CD4-positive, alpha-beta T cell (primary cell): Measurements from ENCODE around the gene SHISA7. TPM values are rescaled to one million over a fixed set of nuclear protein-coding genes. Genes with fewer than 3 reads are reported as not detected.

Experiments used
- ATAC-seq: fragments of 200-7000 bp; cut with Tn5 transposase; one replicate; pipeline ENCODE4 v1.10.0; 2022; ENCODE audit warnings: mild to moderate bottlenecking; ENCODE audit not compliant: poor library complexity
- CTCF ChIA-PET: fragments of 350-600 bp; sonication (Branson Sonifier 250); formaldehyde crosslinking; loops from one replicate; lab custom pipeline; 2021; ENCODE audit warnings: antibody characterized with exemption, inconsistent platforms; lab: Charles Lee
- POLR2A ChIA-PET: fragments of 350-600 bp; sonication (Branson Sonifier 250); formaldehyde crosslinking; loops from one replicate; lab custom pipeline; 2021; ENCODE audit warnings: antibody characterized with exemption, inconsistent platforms; lab: Charles Lee
- DNase-seq, 14 experiments: peaks; one replicate each; pipeline ENCODE4 v3.0.0-alpha.2; 2013 to 2020; ENCODE audit warnings: mixed read lengths in 2 of 14
- H3K27ac ChIP-seq, 2 donors: one replicate each; pipeline versions ENCODE4 v1.5.1 to v1.7.0; 2013; ENCODE audit warnings: low read length in 2 of 2, low read depth in 1 of 2, mild to moderate bottlenecking in 1 of 2
- H3K27me3 ChIP-seq, 2 experiments: 1 replicate in 1 of 2; 2 replicates in 1 of 2; pipeline versions ENCODE4 v1.6.1 to v1.7.0; 2013; ENCODE audit warnings: low read length in 2 of 2, control low read depth in 1 of 2, mild to moderate bottlenecking in 1 of 2, moderate library complexity in 1 of 2; ENCODE audit not compliant: insufficient read depth in 2 of 2, control insufficient read depth in 1 of 2
- H3K36me3 ChIP-seq: one replicate; pipeline ENCODE4 v1.6.1; 2013; ENCODE audit warnings: low read length, control low read depth; ENCODE audit not compliant: insufficient read depth
- H3K4me1 ChIP-seq: one replicate; pipeline ENCODE4 v1.6.1; 2013; ENCODE audit warnings: low read length, control low read depth; ENCODE audit not compliant: insufficient read depth
- H3K4me3 ChIP-seq: one replicate; pipeline ENCODE4 v1.5.1; 2013; ENCODE audit warnings: mild to moderate bottlenecking, low read length, moderate library complexity
- H3K9me3 ChIP-seq, 2 experiments: 1 replicate in 1 of 2; 2 replicates in 1 of 2; pipeline versions ENCODE4 v1.6.1 to v1.7.0; 2013; ENCODE audit warnings: low read length in 2 of 2, mild to moderate bottlenecking in 2 of 2, control low read depth in 1 of 2, moderate library complexity in 1 of 2; ENCODE audit not compliant: control insufficient read depth in 1 of 2, insufficient read depth in 1 of 2
- H3K27ac Mint-ChIP-seq: one replicate; pipeline ENCODE4 v1.8.0; 2020; ENCODE audit warnings: mixed read lengths
- H3K27me3 Mint-ChIP-seq: one replicate; pipeline ENCODE4 v1.8.0; 2021; ENCODE audit warnings: mixed read lengths
- H3K36me3 Mint-ChIP-seq: one replicate; pipeline ENCODE4 v1.8.0; 2021; ENCODE audit warnings: low read depth, mixed read lengths
- H3K4me1 Mint-ChIP-seq: one replicate; pipeline ENCODE4 v1.8.0; 2021; ENCODE audit warnings: low read depth, mixed read lengths
- H3K4me3 Mint-ChIP-seq: one replicate; pipeline ENCODE4 v1.8.0; 2020; ENCODE audit warnings: mild to moderate bottlenecking, mixed read lengths
- H3K9me3 Mint-ChIP-seq: one replicate; pipeline ENCODE4 v1.8.0; 2020; ENCODE audit warnings: mixed read lengths
- CTCF ChIP-seq: fragments of 200-600 bp; IDR thresholded peaks from one replicate; pipeline ENCODE4 v1.8.0; 2022; ENCODE audit warnings: antibody characterized with exemption, mild to moderate bottlenecking
- intact Hi-C, 2 experiments: fragments of 100-400 bp; cut with DNase I in 1 of 2; cut with micrococcal nuclease in 1 of 2; formaldehyde crosslinking; loops; one replicate each; pipeline versions ENCODE4 v1.15.1 to v1.9.0; 2023 to 2025; cut with DNase I, micrococcal nuclease
- total RNA-seq, 174 experiments: library from RNA in 2 of 174; stranded (reverse) in 2 of 174; gene quantifications; one replicate each; pipeline ENCODE4 v1.2.3 and lab custom pipeline; 2021 to 2026

SHISA7 gene
- total RNA-seq, 2 experiments from 2014 or later: not detected

GRCh38 chr19:55443824-55444480, 852 bp upstream of the SHISA7 start:
- no peaks in the 10 kb centered on the region for H3K36me3 ChIP-seq
- H3K27me3 ChIP-seq: peaks cover 53 to 70% of the 10 kb centered on the region in 2 experiments
- H3K4me1 ChIP-seq: peaks cover 28% of the 10 kb centered on the region
- DNase-seq (no peak), ATAC-seq (no peak)
- H3K27me3 Mint-ChIP-seq: peaks cover 65% of the 10 kb centered on the region
- TF ChIP-seq CTCF: no peak
- no peak overlapping the region for H3K27ac Mint-ChIP-seq
- H3K4me3 ChIP-seq: no peak overlapping the region
- no peaks in the 10 kb centered on the region for H3K36me3 Mint-ChIP-seq
- H3K4me1 Mint-ChIP-seq: peaks cover 33% of the 10 kb centered on the region
- no peaks in the 10 kb centered on the region for H3K9me3 Mint-ChIP-seq
- peaks cover 0 to 23% of the 10 kb centered on the region in 2 experiments for H3K9me3 ChIP-seq
- H3K27ac ChIP-seq: no peak overlapping the region
- intact Hi-C loops: no loop called here
- CTCF ChIA-PET: interaction anchor here (1.0 kb wide), 1 partner anchor 60 kb away, joined by 3 read pairs; no protein-coding TSS in a partner anchor
- POLR2A ChIA-PET: no interaction called here
- H3K4me3 Mint-ChIP-seq: no peak overlapping the region

- no peak overlapping the region for H3K27ac ChIP-seq
- TF ChIP-seq CTCF: no peak
- H3K36me3 Mint-ChIP-seq: no peaks in the 10 kb centered on the region
- H3K9me3 Mint-ChIP-seq: no peaks in the 10 kb centered on the region
- H3K4me1 ChIP-seq: peaks cover 28% of the 10 kb centered on the region
- peaks cover 33% of the 10 kb centered on the region for H3K4me1 Mint-ChIP-seq
- H3K4me3 ChIP-seq: no peak overlapping the region
- H3K27ac Mint-ChIP-seq: no peak overlapping the region
- H3K4me3 Mint-ChIP-seq: no peak overlapping the region
- H3K9me3 ChIP-seq: peaks cover 0 to 34% of the 10 kb centered on the region in 2 experiments
- POLR2A ChIA-PET: no interaction called here
- DNase-seq (peak in 3 of 14 experiments; percentile 19 to 62 (median 53)), ATAC-seq (peak; percentile 70)
- CTCF ChIA-PET: no interaction called here
- H3K27me3 ChIP-seq: peaks cover 63 to 83% of the 10 kb centered on the region in 2 experiments
- no peaks in the 10 kb centered on the region for H3K36me3 ChIP-seq
- intact Hi-C loops: no loop called here
- peaks cover 76% of the 10 kb centered on the region for H3K27me3 Mint-ChIP-seq
Measured at GRCh38 chr19:55442372-55442961, 633 bp downstream of the SHISA7 start.

- H3K36me3 ChIP-seq: no peaks in the 10 kb centered on the region
- Mint-ChIP-seq H3K4me1 (peaks cover 33% of the 10 kb centered on the region), H3K4me3 (peak overlapping the region; percentile 22), H3K36me3 (no peaks in the 10 kb centered on the region), H3K9me3 (no peaks in the 10 kb centered on the region), H3K27ac (no peak overlapping the region), H3K27me3 (peaks cover 82% of the 10 kb centered on the region)
- ChIA-PET CTCF (no interaction called here), POLR2A (no interaction called here)
- H3K27ac ChIP-seq: no peak overlapping the region
- no peak overlapping the region for H3K4me3 ChIP-seq
- no peak for TF ChIP-seq CTCF
- H3K4me1 ChIP-seq: peaks cover 28% of the 10 kb centered on the region
- peaks cover 66 to 85% of the 10 kb centered on the region in 2 experiments for H3K27me3 ChIP-seq
- DNase-seq (no peak), ATAC-seq (no peak)
- intact Hi-C loops: no loop called here
- peaks cover 0 to 34% of the 10 kb centered on the region in 2 experiments for H3K9me3 ChIP-seq
Measured at GRCh38 chr19:55441692-55442321, 1.3 kb downstream of the SHISA7 start.
